ENCODE results near the gene SH3TC1. TPM values are rescaled to one million over a fixed set of nuclear protein-coding genes. Genes with fewer than 3 reads are reported as not detected.

SH3TC1 gene
- total and polyA plus RNA-seq, 2 of the 13 experiments (the other 11 are each of a cell fraction or from before 2014, with no cell fraction given) = 14.9 to 21.8 TPM

- 0 out of 2 replicates have a peak, but pooled peaks have one; percentile 33 for TF ChIP-seq ZNF503 (CRISPR knock-in tag; IDR thresholded peaks at IDR 0.05)
- TF ChIP-seq ZNF614 (CRISPR knock-in tag; IDR thresholded peaks at IDR 0.05; ENCODE audit: borderline replicate concordance) = peak; percentile 44; the same call in 1 of the 2 replicates
- no peak for TF ChIP-seq ZNF557 (CRISPR knock-in tag; IDR thresholded peaks at IDR 0.05)
- TF ChIP-seq MTERF4 (CRISPR knock-in tag; IDR thresholded peaks at IDR 0.05) = no peak
- no peak for TF ChIP-seq JARID2 (CRISPR knock-in tag; IDR thresholded peaks at IDR 0.05; ENCODE audit: insufficient replicate concordance)
- TF ChIP-seq GATAD2A (CRISPR knock-in tag; IDR thresholded peaks at IDR 0.05) = peak; percentile 19; the same call in 1 of the 2 replicates
- TF ChIP-seq ZHX2 (IDR thresholded peaks at IDR 0.05; ENCODE audit: low read depth) = no peak
- no peak for TF ChIP-seq ZHX2 (CRISPR knock-in tag; IDR thresholded peaks at IDR 0.05; ENCODE audit: borderline replicate concordance)
- TF ChIP-seq FOXJ3 (CRISPR knock-in tag; IDR thresholded peaks at IDR 0.05; ENCODE audit: borderline replicate concordance) = no peak
- TF ChIP-seq ZNF784 (CRISPR knock-in tag; IDR thresholded peaks at IDR 0.05; ENCODE audit: borderline replicate concordance) = no peak
- TF ChIP-seq NFYB (CRISPR knock-in tag; IDR thresholded peaks at IDR 0.05) = 0 out of 2 replicates have a peak, but pooled peaks have one; percentile 23
- TF ChIP-seq KDM5A (IDR thresholded peaks at IDR 0.05; ENCODE audit: borderline replicate concordance, low read length) = no peak
Observed at GRCh38 chr4:8158710-8159536, 40.2 kb upstream of the SH3TC1 start, which contains the start of gene ABLIM2 (continued).

Measured in HepG2 (cell line).